SU-DHL-6 (cell line): ENCODE measurements around the gene SNN.

Experiments used
- H2AFZ ChIP-seq: fragments of 200-600 bp; sonication (generic); 2 replicates; pipeline ENCODE4 v1.6.1; 2014; ENCODE audit warnings: low read depth, mild to moderate bottlenecking, moderate library complexity, mixed read lengths, antibody characterized with exemption, low read length; ENCODE audit not compliant: severe bottlenecking
- H3F3A ChIP-seq: fragments of 200-600 bp; shearing (Covaris generic); 2 replicates; pipeline ENCODE4 v1.6.0; 2016; ENCODE audit warnings: antibody characterized with exemption, mild to moderate bottlenecking; ENCODE audit not compliant: insufficient read depth
- H3K27ac ChIP-seq: fragments of 200-600 bp; sonication (generic); 2 replicates; pipeline ENCODE4 v1.5.1; 2016; ENCODE audit warnings: low read depth, mild to moderate bottlenecking, low read length, moderate library complexity, mixed read lengths
- H3K27me3 ChIP-seq: fragments of 200-600 bp; sonication (generic), shearing (Covaris generic); 2 replicates; pipeline ENCODE4 v1.6.0; 2014; ENCODE audit warnings: mild to moderate bottlenecking, low read length
- H3K36me3 ChIP-seq: fragments of 200-600 bp; sonication (generic); 2 replicates; pipeline ENCODE4 v1.6.1; 2014; ENCODE audit warnings: mild to moderate bottlenecking, low read length, mixed read lengths
- H3K4me2 ChIP-seq: fragments of 300-600, 200-600 bp; shearing (Covaris generic), sonication (generic); 2 replicates; pipeline ENCODE4 v1.6.0; 2014; ENCODE audit warnings: low read length, low read depth, mild to moderate bottlenecking; ENCODE audit not compliant: poor library complexity, severe bottlenecking
- H3K4me3 ChIP-seq: fragments of 200-600 bp; sonication (generic); 2 replicates; pipeline ENCODE4 v1.5.1; 2014; ENCODE audit warnings: antibody characterized with exemption, low read length, mild to moderate bottlenecking, mixed read lengths; ENCODE audit not compliant: insufficient read depth, poor library complexity, severe bottlenecking
- H3K79me2 ChIP-seq: fragments of 200-600 bp; sonication (generic); 2 replicates; pipeline ENCODE4 v1.6.1; 2014; ENCODE audit warnings: mild to moderate bottlenecking, low read length, moderate library complexity; ENCODE audit not compliant: insufficient read depth
- H3K9ac ChIP-seq: fragments of 200-600 bp; sonication (generic); 2 replicates; pipeline ENCODE4 v1.7.0; 2014; ENCODE audit warnings: mild to moderate bottlenecking, low read length
- H3K9me2 ChIP-seq: fragments of 200-600 bp; sonication (generic); replicated peaks from 2 replicates; pipeline ENCODE4 v1.6.1; 2014; ENCODE audit warnings: low read length; ENCODE audit not compliant: insufficient read depth
- H3K9me3 ChIP-seq: fragments of 200-600 bp; sonication (generic); 2 replicates; pipeline ENCODE4 v1.6.1; 2014; ENCODE audit warnings: low read length, mixed read lengths; ENCODE audit not compliant: insufficient read depth
- H4K20me1 ChIP-seq: fragments of 200-600 bp; sonication (generic); 2 replicates; pipeline ENCODE4 v1.6.1; 2014; ENCODE audit warnings: low read depth, mild to moderate bottlenecking, antibody characterized with exemption, low read length, moderate library complexity, mixed read lengths
- EZH2phosphoT487 ChIP-seq: fragments of 200-600 bp; sonication (generic), shearing (Covaris generic); conservative IDR thresholded peaks from 2 replicates; pipeline ENCODE4 v1.6.1; 2018; ENCODE audit warnings: mild to moderate bottlenecking, antibody characterized with exemption, low read length, moderate library complexity, mixed read lengths
- TF ChIP-seq, protein P1 (sequence below): fragments of 200-600 bp; sonication (generic); IDR thresholded peaks from one replicate; pipeline ENCODE4 v1.5.1; 2017; ENCODE audit warnings: antibody characterized with exemption, mild to moderate bottlenecking, low read length, moderate library complexity; ENCODE audit not compliant: insufficient read depth, poor library complexity, severe bottlenecking

SNN gene

GRCh38 chr16:11675561-11676511 is 7.6 kb downstream of the SNN start:
- H3K79me2 ChIP-seq, result no peaks in the 10 kb centered on the region; the same call in 1 of the 2 replicates
- no peak overlapping the region for H3K27ac ChIP-seq
- no peak overlapping the region for H3K9ac ChIP-seq
- no peaks in the 10 kb centered on the region for H3K27me3 ChIP-seq
- H3K9me3 ChIP-seq, result no peaks in the 10 kb centered on the region
- H3K4me2 ChIP-seq, result no peak overlapping the region
- H3K9me2 ChIP-seq, result no peaks in the 10 kb centered on the region
- no peaks in the 10 kb centered on the region for H4K20me1 ChIP-seq
- no peak for TF ChIP-seq EZH2phosphoT487
- TF ChIP-seq, protein P1, sequence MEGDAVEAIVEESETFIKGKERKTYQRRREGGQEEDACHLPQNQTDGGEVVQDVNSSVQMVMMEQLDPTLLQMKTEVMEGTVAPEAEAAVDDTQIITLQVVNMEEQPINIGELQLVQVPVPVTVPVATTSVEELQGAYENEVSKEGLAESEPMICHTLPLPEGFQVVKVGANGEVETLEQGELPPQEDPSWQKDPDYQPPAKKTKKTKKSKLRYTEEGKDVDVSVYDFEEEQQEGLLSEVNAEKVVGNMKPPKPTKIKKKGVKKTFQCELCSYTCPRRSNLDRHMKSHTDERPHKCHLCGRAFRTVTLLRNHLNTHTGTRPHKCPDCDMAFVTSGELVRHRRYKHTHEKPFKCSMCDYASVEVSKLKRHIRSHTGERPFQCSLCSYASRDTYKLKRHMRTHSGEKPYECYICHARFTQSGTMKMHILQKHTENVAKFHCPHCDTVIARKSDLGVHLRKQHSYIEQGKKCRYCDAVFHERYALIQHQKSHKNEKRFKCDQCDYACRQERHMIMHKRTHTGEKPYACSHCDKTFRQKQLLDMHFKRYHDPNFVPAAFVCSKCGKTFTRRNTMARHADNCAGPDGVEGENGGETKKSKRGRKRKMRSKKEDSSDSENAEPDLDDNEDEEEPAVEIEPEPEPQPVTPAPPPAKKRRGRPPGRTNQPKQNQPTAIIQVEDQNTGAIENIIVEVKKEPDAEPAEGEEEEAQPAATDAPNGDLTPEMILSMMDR, result no peak
- H3F3A ChIP-seq, result no peaks in the 10 kb centered on the region; the same call in 1 of the 2 replicates
- no peak overlapping the region for H3K4me3 ChIP-seq
- no peak overlapping the region for H2AFZ ChIP-seq
- H3K36me3 ChIP-seq, result peaks cover 3% of the 10 kb centered on the region; the same call in 1 of the 2 replicates

DNA sequence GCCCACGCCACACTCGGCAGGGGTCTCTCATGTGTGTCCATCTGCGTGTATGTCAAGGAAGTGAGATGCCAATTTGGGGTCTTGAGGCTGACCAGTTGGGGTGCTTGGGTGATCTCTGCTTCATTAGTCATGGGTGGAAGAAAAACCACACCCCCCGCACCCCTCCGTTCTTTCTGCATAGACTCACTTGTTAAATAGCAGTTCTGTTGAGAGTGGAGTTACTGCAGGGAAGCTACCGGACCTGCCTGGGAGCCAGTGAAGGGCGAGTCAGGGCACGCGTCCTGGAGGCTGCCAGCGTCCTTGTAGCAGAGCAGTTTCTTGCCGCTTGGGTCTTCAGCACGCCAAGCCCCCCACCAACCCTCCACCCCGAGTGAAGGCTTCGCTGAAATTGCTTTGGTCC is 8.5 kb downstream of the SNN start:
- no peaks in the 10 kb centered on the region for H3K27me3 ChIP-seq
- H3K9me3 ChIP-seq, result no peaks in the 10 kb centered on the region
- peaks cover 8% of the 10 kb centered on the region for H3F3A ChIP-seq
- no peaks in the 10 kb centered on the region; the same call in 1 of the 2 replicates for H3K79me2 ChIP-seq
- no peaks in the 10 kb centered on the region for H3K9me2 ChIP-seq
- H3K36me3 ChIP-seq, result peaks cover 3% of the 10 kb centered on the region; the same call in 1 of the 2 replicates
- TF ChIP-seq, protein P1, result no peak
- no peak for TF ChIP-seq EZH2phosphoT487
- no peak overlapping the region for H3K4me2 ChIP-seq
- no peak overlapping the region for H3K4me3 ChIP-seq
- H3K27ac ChIP-seq, result peak overlapping the region; percentile 17; the same call in 1 of the 2 replicates
- H3K9ac ChIP-seq, result no peak overlapping the region
- H2AFZ ChIP-seq, result no peak overlapping the region
- H4K20me1 ChIP-seq, result no peaks in the 10 kb centered on the region

DNA sequence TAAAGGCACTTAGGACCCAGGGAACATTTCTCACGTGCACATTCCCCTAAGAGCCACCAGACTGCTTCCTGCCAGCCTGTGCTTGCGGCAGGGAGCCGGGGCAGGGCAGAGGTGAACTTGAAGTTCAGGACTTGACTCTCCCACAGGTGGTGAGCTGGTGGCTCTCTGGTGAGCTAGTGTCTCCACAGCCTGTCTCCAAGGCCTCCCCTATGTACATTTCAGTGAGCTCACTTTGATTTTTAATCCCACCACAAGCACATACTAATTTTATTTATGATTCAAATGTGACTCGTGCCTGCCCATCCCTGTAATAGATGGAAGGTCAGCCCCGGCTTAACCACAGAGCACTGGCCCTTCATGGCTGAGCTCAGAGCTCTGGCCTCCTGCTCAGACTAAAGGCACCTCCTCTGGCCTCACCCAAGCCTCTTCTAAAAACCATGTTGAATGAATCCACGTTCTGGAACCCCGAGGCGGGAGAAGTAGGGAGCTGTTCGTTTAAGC is 9.2 kb downstream of the SNN start:
- Histone ChIP-seq H3K4me2 (no peak overlapping the region), H4K20me1 (no peaks in the 10 kb centered on the region), H2AFZ (no peak overlapping the region), H3K4me3 (no peak overlapping the region), H3K27ac (no peak overlapping the region), H3F3A (peaks cover 15% of the 10 kb centered on the region), H3K36me3 (peaks cover 3% of the 10 kb centered on the region; the same call in 1 of the 2 replicates), H3K9me3 (no peaks in the 10 kb centered on the region), H3K9me2 (no peaks in the 10 kb centered on the region), H3K9ac (no peak overlapping the region), H3K27me3 (no peaks in the 10 kb centered on the region), H3K79me2 (no peaks in the 10 kb centered on the region; the same call in 1 of the 2 replicates)
- no peak for TF ChIP-seq EZH2phosphoT487
- TF ChIP-seq, protein P1, result no peak
